ENCODE results near the gene GPR27.

Gene GPR27

GRCh38 chr3:71733319-71733718, 20.3 kb upstream of the GPR27 start:
- DNase-seq (ENCODE audit: low read depth) = no peak

- no peak for DNase-seq (ENCODE audit: low read depth)
Observed at GRCh38 chr3:71734881-71735280, 18.8 kb upstream of the GPR27 start.

GRCh38 chr3:71742621-71743020, 11.0 kb upstream of the GPR27 start:
- DNase-seq (ENCODE audit: low read depth) = no peak

- no peak for DNase-seq (ENCODE audit: low read depth)
Observed at GRCh38 chr3:71744738-71745137, 8.9 kb upstream of the GPR27 start.

- no peak for DNase-seq (ENCODE audit: low read depth)
Observed at GRCh38 chr3:71751602-71752001, 2.1 kb upstream of the GPR27 start.

GRCh38 chr3:71752831-71753700, 589 bp upstream of the GPR27 start:
- DNase-seq (ENCODE audit: low read depth) = no peak

- DNase-seq (ENCODE audit: low read depth) = no peak
Observed at GRCh38 chr3:71754610-71755253, 1.1 kb downstream of the GPR27 start.

GRCh38 chr3:71758091-71758490, 4.4 kb downstream of the GPR27 start:
- DNase-seq (ENCODE audit: low read depth) = no peak

- no peak for DNase-seq (ENCODE audit: low read depth)
Observed at GRCh38 chr3:71759401-71759800, 5.7 kb downstream of the GPR27 start.

- DNase-seq (ENCODE audit: low read depth) = no peak
Observed at GRCh38 chr3:71760140-71760539, 6.5 kb downstream of the GPR27 start.

- DNase-seq (ENCODE audit: low read depth) = no peak
Observed at GRCh38 chr3:71763426-71763825, 9.8 kb downstream of the GPR27 start.

GRCh38 chr3:71771126-71771525, 17.5 kb downstream of the GPR27 start:
- DNase-seq (ENCODE audit: low read depth) = no peak

- DNase-seq (ENCODE audit: low read depth) = no peak
Observed at GRCh38 chr3:71771884-71772283, 18.2 kb downstream of the GPR27 start.

GRCh38 chr3:71776538-71776937, 22.9 kb downstream of the GPR27 start:
- DNase-seq (ENCODE audit: low read depth) = no peak

GRCh38 chr3:71778353-71778752, 24.7 kb downstream of the GPR27 start:
- no peak for DNase-seq (ENCODE audit: low read depth)

GRCh38 chr3:71779674-71780377, 26.2 kb downstream of the GPR27 start:
- DNase-seq (ENCODE audit: low read depth) = no peak

GRCh38 chr3:71780430-71780829, 26.8 kb downstream of the GPR27 start:
- no peak for DNase-seq (ENCODE audit: low read depth)

GRCh38 chr3:71783152-71783551, 29.5 kb downstream of the GPR27 start:
- no peak for DNase-seq (ENCODE audit: low read depth)

- DNase-seq (ENCODE audit: low read depth) = no peak
Observed at GRCh38 chr3:71784201-71784913, 30.7 kb downstream of the GPR27 start.

- no peak for DNase-seq (ENCODE audit: low read depth)
Observed at GRCh38 chr3:71784914-71785531, 31.4 kb downstream of the GPR27 start, which contains the start of gene PROK2. Gene PROK2, minus strand, starts transcription at chr3:71785148. Its CDS starts 96 bp downstream, at chr3:71785052.

GRCh38 chr3:71785532-71786216, 32.0 kb downstream of the GPR27 start:
- no peak for DNase-seq (ENCODE audit: low read depth)
